Naive thymus-derived CD4-positive, alpha-beta T cell (primary cell): ENCODE data around the gene PEX11B. TPM values are rescaled to one million over a fixed set of nuclear protein-coding genes. Genes with fewer than 3 reads are reported as not detected.
A peak's percentile ranks its signal among the peaks of the same experiment; 100 is the strongest.

Experiments used
- ATAC-seq: fragments of 150-1000 bp; cut with Tn5 transposase; 2 replicates; pipeline ENCODE4 v1.10.0; 2021; ENCODE audit warnings: mild to moderate bottlenecking, moderate library complexity
- CTCF ChIA-PET: fragments of 350-600 bp; sonication (Branson Sonifier 250); formaldehyde crosslinking; loops from one replicate; lab custom pipeline; 2021; ENCODE audit warnings: antibody characterized with exemption; lab: Charles Lee
- POLR2A ChIA-PET: fragments of 350-600 bp; sonication (Branson Sonifier 250); formaldehyde crosslinking; loops from one replicate; lab custom pipeline; 2021; ENCODE audit warnings: antibody characterized with exemption, inconsistent platforms; lab: Charles Lee
- DNase-seq, 9 donors: peaks; one replicate each; pipeline versions ENCODE4 v3.0.0 to v3.0.0-alpha.2; 2020 to 2022; ENCODE audit warnings: mixed read lengths in 1 of 9
- H3K27ac ChIP-seq: one replicate; pipeline ENCODE4 v1.7.0; 2013; ENCODE audit warnings: mild to moderate bottlenecking, low read depth, low read length, moderate library complexity
- H3K27me3 ChIP-seq, 2 donors: one replicate each; pipeline ENCODE4 v1.7.0; 2013; ENCODE audit warnings: low read length in 2 of 2, mild to moderate bottlenecking in 2 of 2, moderate library complexity in 2 of 2; ENCODE audit not compliant: control insufficient read depth in 2 of 2, insufficient read depth in 2 of 2
- H3K36me3 ChIP-seq, 3 experiments: 1 replicate in 2 of 3; 2 replicates in 1 of 3; pipeline ENCODE4 v1.7.0; 2013; ENCODE audit warnings: low read length in 3 of 3, mild to moderate bottlenecking in 3 of 3, moderate library complexity in 1 of 3; ENCODE audit not compliant: insufficient read depth in 3 of 3, control insufficient read depth in 2 of 3
- H3K4me1 ChIP-seq, 2 donors: one replicate each; pipeline ENCODE4 v1.7.0; 2013; ENCODE audit warnings: low read length in 2 of 2, mild to moderate bottlenecking in 2 of 2, moderate library complexity in 1 of 2; ENCODE audit not compliant: control insufficient read depth in 2 of 2, insufficient read depth in 2 of 2
- H3K4me3 ChIP-seq: 2 replicates; pipeline ENCODE4 v1.7.0; 2013; ENCODE audit warnings: mild to moderate bottlenecking, low read length
- H3K9me3 ChIP-seq, 3 experiments: 1 replicate in 2 of 3; 2 replicates in 1 of 3; pipeline ENCODE4 v1.7.0; 2013; ENCODE audit warnings: low read length in 3 of 3; ENCODE audit not compliant: control insufficient read depth in 2 of 3
- H3K27ac Mint-ChIP-seq, 9 donors: one replicate each; pipeline ENCODE4 v1.8.0; 2020 to 2022; ENCODE audit warnings: mixed read lengths in 9 of 9, mild to moderate bottlenecking in 8 of 9, moderate library complexity in 5 of 9, inconsistent platforms in 2 of 9
- H3K27me3 Mint-ChIP-seq, 5 donors: one replicate each; pipeline ENCODE4 v1.8.0; 2021 to 2022; ENCODE audit warnings: mixed read lengths in 5 of 5, mild to moderate bottlenecking in 1 of 5
- H3K36me3 Mint-ChIP-seq, 5 donors: one replicate each; pipeline ENCODE4 v1.8.0; 2020 to 2022; ENCODE audit warnings: mixed read lengths in 5 of 5, mild to moderate bottlenecking in 3 of 5, inconsistent platforms in 1 of 5
- H3K4me1 Mint-ChIP-seq, 7 donors: one replicate each; pipeline ENCODE4 v1.8.0; 2020 to 2022; ENCODE audit warnings: mixed read lengths in 7 of 7, mild to moderate bottlenecking in 3 of 7, inconsistent platforms in 1 of 7
- H3K4me3 Mint-ChIP-seq, 10 donors: one replicate each; pipeline ENCODE4 v1.8.0; 2020 to 2022; ENCODE audit warnings: mild to moderate bottlenecking in 10 of 10, mixed read lengths in 10 of 10, moderate library complexity in 6 of 10, inconsistent platforms in 2 of 10
- H3K9me3 Mint-ChIP-seq, 11 donors: one replicate each; pipeline ENCODE4 v1.8.0; 2020 to 2022; ENCODE audit warnings: mixed read lengths in 11 of 11, mild to moderate bottlenecking in 4 of 11, inconsistent platforms in 1 of 11, moderate library complexity in 1 of 11
- intact Hi-C, 2 donors: fragments of 100-400 bp; cut with micrococcal nuclease; formaldehyde crosslinking; loops; one replicate each; pipeline ENCODE4 v1.15.1; 2023
- polyA plus RNA-seq, 2 donors: library from polyadenylated mRNA; unstranded; fragments of 300-500 nt; fragmentation: Illumina TruSeq; gene quantifications; one replicate each; pipeline ENCODE4 v1.2.3, GENCODE V29; 2021
- total RNA-seq, 6 experiments: library from RNA in 5 of 6; stranded (reverse) in 5 of 6; gene quantifications; 1 replicate in 5 of 6; 2 replicates in 1 of 6; pipeline ENCODE4 v1.2.3 and lab custom pipeline; 2021 to 2026

PEX11B gene
- total and polyA plus RNA-seq, 7 experiments from 2014 or later, result 16.4 to 57.1 (median 38.4) TPM

- Histone ChIP-seq H3K4me3 (no peak overlapping the region), H3K27ac (no peak overlapping the region), H3K4me1 (peaks cover 13 to 17% of the 10 kb centered on the region in 2 donors), H3K36me3 (peaks cover under 1 to 43% (median 11%) of the 10 kb centered on the region in 3 experiments), H3K9me3 (no peaks in the 10 kb centered on the region), H3K27me3 (no peaks in the 10 kb centered on the region)
- Mint-ChIP-seq H3K4me1 (peaks cover 22 to 65% (median 46%) of the 10 kb centered on the region in 7 donors), H3K36me3 (peaks cover under 1 to 28% (median 21%) of the 10 kb centered on the region in 5 donors), H3K9me3 (no peaks in the 10 kb centered on the region), H3K27ac (peak overlapping the region in 4 of 9 donors; percentile 24 to 56 (median 34)), H3K27me3 (no peaks in the 10 kb centered on the region), H3K4me3 (no peak overlapping the region)
- POLR2A ChIA-PET, result interaction anchor here (1.2 kb wide), 1 partner anchor 10 kb away, joined by 7 read pairs; the partner anchor contains the start of gene LIX1L
- no peak for ATAC-seq
- CTCF ChIA-PET, result interaction anchor here (0.5 kb wide), 1 partner anchor 19 kb away, joined by 3 read pairs; no protein-coding TSS in a partner anchor
- DNase-seq, result no peak
- intact Hi-C loops, result no loop called here
Observed at GRCh38 chr1:145947551-145947950, 29.0 kb upstream of the PEX11B start.

GRCh38 chr1:145946477-145946986 lies 28.0 kb upstream of the PEX11B start:
- Mint-ChIP-seq H3K4me3 (no peak overlapping the region), H3K27ac (peak overlapping the region in 3 of 9 donors; percentile 11 to 69 (median 40))
- intact Hi-C loops, result loop anchor here in 1 of 2 donors (1.0 kb wide), 1 partner anchor 11 kb away; no protein-coding TSS in a partner anchor

GRCh38 chr1:145944532-145944931 lies 26.0 kb upstream of the PEX11B start:
- CTCF ChIA-PET, result no interaction called here
- Histone ChIP-seq H3K27ac (no peak overlapping the region), H3K27me3 (no peaks in the 10 kb centered on the region), H3K4me3 (no peak overlapping the region), H3K9me3 (no peaks in the 10 kb centered on the region), H3K4me1 (peaks cover 0 to 3% of the 10 kb centered on the region in 2 donors), H3K36me3 (peaks cover 3 to 62% (median 12%) of the 10 kb centered on the region in 3 experiments)
- no peak for DNase-seq
- Mint-ChIP-seq H3K4me3 (no peak overlapping the region), H3K9me3 (no peaks in the 10 kb centered on the region), H3K36me3 (peaks cover 6 to 32% (median 15%) of the 10 kb centered on the region in 5 donors), H3K4me1 (peaks cover 5 to 40% (median 25%) of the 10 kb centered on the region in 7 donors), H3K27ac (peak overlapping the region in 3 of 9 donors; percentile 14 to 52 (median 45)), H3K27me3 (no peaks in the 10 kb centered on the region)
- intact Hi-C loops, result no loop called here
- ATAC-seq, result no peak
- POLR2A ChIA-PET, result interaction anchor here (2.3 kb wide), 1 partner anchor 13 kb away, joined by 9 read pairs; the partner anchor contains the start of gene LIX1L

More at GRCh38 chr1:145946477-145946986, 28.0 kb upstream of the PEX11B start:
- H3K9me3 Mint-ChIP-seq, result no peaks in the 10 kb centered on the region
- peaks cover 9 to 12% of the 10 kb centered on the region in 2 donors for H3K4me1 ChIP-seq
- DNase-seq (no peak), ATAC-seq (no peak)
- H3K4me1 Mint-ChIP-seq, result peaks cover 13 to 60% (median 43%) of the 10 kb centered on the region in 7 donors
- H3K9me3 ChIP-seq, result no peaks in the 10 kb centered on the region
- ChIA-PET CTCF (no interaction called here), POLR2A (interaction anchor here (1.0 kb wide), 2 partner anchors 9 to 12 kb away, joined by 4 to 5 read pairs; partner anchors contain the start of gene LIX1L)
- peaks cover 6 to 31% (median 23%) of the 10 kb centered on the region in 5 donors for H3K36me3 Mint-ChIP-seq
- no peaks in the 10 kb centered on the region for H3K27me3 ChIP-seq
- H3K27ac ChIP-seq, result no peak overlapping the region
- no peak overlapping the region for H3K4me3 ChIP-seq
- peaks cover 3 to 53% (median 12%) of the 10 kb centered on the region in 3 experiments for H3K36me3 ChIP-seq
- no peaks in the 10 kb centered on the region for H3K27me3 Mint-ChIP-seq

GRCh38 chr1:145942871-145943270 lies 24.4 kb upstream of the PEX11B start:
- no peaks in the 10 kb centered on the region for H3K4me1 ChIP-seq
- peaks cover 3 to 61% (median 12%) of the 10 kb centered on the region in 3 experiments for H3K36me3 ChIP-seq
- H3K36me3 Mint-ChIP-seq, result peaks cover 6 to 28% (median 15%) of the 10 kb centered on the region in 5 donors
- H3K4me1 Mint-ChIP-seq, result peaks cover 0 to 26% (median 13%) of the 10 kb centered on the region in 7 donors
- POLR2A ChIA-PET, result interaction anchor here (0.6 to 2.3 kb wide), 7 partner anchors 10 to 169 kb away, joined by 3 to 9 read pairs (median 6); partner anchors contain the start of genes LIX1L and RBM8A
- H3K9me3 Mint-ChIP-seq, result no peaks in the 10 kb centered on the region
- DNase-seq (no peak), ATAC-seq (no peak)
- no peaks in the 10 kb centered on the region for H3K27me3 Mint-ChIP-seq
- peak overlapping the region in 2 of 9 donors; percentile 52 to 73 for H3K27ac Mint-ChIP-seq
- no peaks in the 10 kb centered on the region for H3K27me3 ChIP-seq
- intact Hi-C loops, result loop anchor here in 1 of 2 donors (2.0 kb wide), 1 partner anchor 14 kb away; no protein-coding TSS in a partner anchor
- H3K4me3 ChIP-seq, result no peak overlapping the region
- no peak overlapping the region for H3K27ac ChIP-seq
- CTCF ChIA-PET, result no interaction called here
- no peaks in the 10 kb centered on the region for H3K9me3 ChIP-seq
- H3K4me3 Mint-ChIP-seq, result no peak overlapping the region

- peak overlapping the region in 2 of 9 donors; percentile 41 to 73 for H3K27ac Mint-ChIP-seq
- peaks cover 6 to 28% (median 15%) of the 10 kb centered on the region in 5 donors for H3K36me3 Mint-ChIP-seq
Observed at GRCh38 chr1:145942405-145942804, 23.9 kb upstream of the PEX11B start.

GRCh38 chr1:145937436-145937835 lies 18.9 kb upstream of the PEX11B start:
- Mint-ChIP-seq H3K36me3 (peaks cover 5 to 38% (median 12%) of the 10 kb centered on the region in 5 donors), H3K27me3 (no peaks in the 10 kb centered on the region), H3K9me3 (no peaks in the 10 kb centered on the region), H3K27ac (peak overlapping the region in 3 of 9 donors; percentile 6 to 62 (median 56)), H3K4me1 (peaks cover 14 to 20% (median 18%) of the 10 kb centered on the region in 7 donors), H3K4me3 (no peak overlapping the region)
- H3K9me3 ChIP-seq, result no peaks in the 10 kb centered on the region
- peaks cover 6 to 49% (median 9%) of the 10 kb centered on the region in 3 experiments for H3K36me3 ChIP-seq
- intact Hi-C loops, result no loop called here
- no peaks in the 10 kb centered on the region for H3K27me3 ChIP-seq
- H3K4me3 ChIP-seq, result no peak overlapping the region
- ATAC-seq, result no peak
- no peak for DNase-seq
- ChIA-PET POLR2A (interaction anchor here (0.6 to 2.1 kb wide), 3 partner anchors 10 to 30 kb away, joined by 3 to 14 read pairs (median 4); partner anchors contain the start of genes LIX1L and RBM8A), CTCF (no interaction called here)
- H3K4me1 ChIP-seq, result peaks cover 0 to 8% of the 10 kb centered on the region in 2 donors
- H3K27ac ChIP-seq, result no peak overlapping the region

More at GRCh38 chr1:145942405-145942804, 23.9 kb upstream of the PEX11B start:
- intact Hi-C loops, result loop anchor here in 1 of 2 donors (2.0 kb wide), 1 partner anchor 14 kb away; no protein-coding TSS in a partner anchor
- H3K27ac ChIP-seq, result no peak overlapping the region
- ATAC-seq, result no peak
- Mint-ChIP-seq H3K27me3 (no peaks in the 10 kb centered on the region), H3K9me3 (no peaks in the 10 kb centered on the region), H3K4me1 (peaks cover 0 to 24% (median 13%) of the 10 kb centered on the region in 7 donors), H3K4me3 (no peak overlapping the region)
- H3K4me1 ChIP-seq, result no peaks in the 10 kb centered on the region
- POLR2A ChIA-PET, result interaction anchor here (0.6 to 3.0 kb wide), 7 partner anchors 9 to 169 kb away, joined by 3 to 10 read pairs (median 6); partner anchors contain the start of genes ANKRD34A, LIX1L, POLR3GL and RBM8A
- CTCF ChIA-PET, result interaction anchor here (0.9 kb wide), 1 partner anchor 37 kb away, joined by 3 read pairs; no protein-coding TSS in a partner anchor
- peaks cover 3 to 61% (median 11%) of the 10 kb centered on the region in 3 experiments for H3K36me3 ChIP-seq
- no peaks in the 10 kb centered on the region for H3K9me3 ChIP-seq
- no peak for DNase-seq
- no peak overlapping the region for H3K4me3 ChIP-seq
- no peaks in the 10 kb centered on the region for H3K27me3 ChIP-seq
